ENCODE data around the gene WDR36. TPM values are rescaled to one million over a fixed set of nuclear protein-coding genes. Genes with fewer than 3 reads are reported as not detected.

WDR36 gene
- total RNA-seq, 4 donors from 2014 or later: 13.4 to 16.5 (median 14.7) TPM

DNA sequence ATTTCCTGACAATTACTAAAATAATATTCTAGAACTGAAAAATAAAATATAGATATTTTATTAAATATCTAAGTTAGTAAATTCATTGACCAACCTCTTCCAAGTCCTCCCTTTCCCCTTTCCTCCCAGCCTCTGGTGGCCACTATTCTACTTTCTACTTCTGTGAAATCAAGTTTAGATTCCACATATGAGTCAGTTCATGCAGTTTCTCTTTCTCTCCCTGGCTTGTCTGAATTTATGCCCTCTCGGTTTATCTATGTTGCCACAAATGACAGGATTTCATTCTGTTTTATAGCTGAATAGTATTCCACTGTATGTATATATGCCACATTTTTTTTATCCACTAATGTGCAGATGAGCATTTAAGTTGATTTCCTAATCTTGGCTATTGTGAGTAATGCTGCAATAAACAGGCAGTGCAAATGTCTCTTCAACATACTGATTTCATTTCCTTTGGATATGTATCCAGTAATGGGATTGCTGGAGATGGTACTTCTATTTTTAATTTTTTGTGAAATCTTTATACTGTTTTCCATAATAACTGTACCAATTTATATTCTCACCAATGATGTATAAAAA, 52.3 kb downstream of the WDR36 start:
- H3K4me3 ChIP-seq: no peak overlapping the region
- TF ChIP-seq POLR2A (IDR thresholded peaks at IDR 0.05) (no peak), CTCF (IDR thresholded peaks at IDR 0.05) (no peak)

GRCh38 chr5:111146053-111146452, 53.9 kb downstream of the WDR36 start:
- no peak for TF ChIP-seq CTCF (IDR thresholded peaks at IDR 0.05)
- TF ChIP-seq POLR2A (IDR thresholded peaks at IDR 0.05): no peak
- no peaks in the 10 kb centered on the region for H3K27me3 ChIP-seq
- DNase-seq: no peak
- no peaks in the 10 kb centered on the region for H3K9me3 ChIP-seq
- no peaks in the 10 kb centered on the region for H3K36me3 ChIP-seq
- no peaks in the 10 kb centered on the region for H3K4me1 ChIP-seq
- no peak overlapping the region for H3K4me3 ChIP-seq
- H3K27ac ChIP-seq: no peak overlapping the region

More for the DNA sequence above, 52.3 kb downstream of the WDR36 start:
- Histone ChIP-seq H3K27ac (no peak overlapping the region), H3K36me3 (no peaks in the 10 kb centered on the region), H3K4me1 (no peaks in the 10 kb centered on the region), H3K9me3 (no peaks in the 10 kb centered on the region), H3K27me3 (no peaks in the 10 kb centered on the region)
- no peak for DNase-seq

GRCh38 chr5:111147502-111147901, 55.4 kb downstream of the WDR36 start:
- no peaks in the 10 kb centered on the region for H3K36me3 ChIP-seq
- H3K4me3 ChIP-seq: no peak overlapping the region
- TF ChIP-seq POLR2A (IDR thresholded peaks at IDR 0.05): no peak
- no peak for TF ChIP-seq CTCF (IDR thresholded peaks at IDR 0.05)
- no peak for DNase-seq
- H3K27me3 ChIP-seq: no peaks in the 10 kb centered on the region
- no peaks in the 10 kb centered on the region for H3K4me1 ChIP-seq
- no peaks in the 10 kb centered on the region for H3K9me3 ChIP-seq
- H3K27ac ChIP-seq: no peak overlapping the region

GRCh38 chr5:111151998-111152397, 59.9 kb downstream of the WDR36 start:
- no peaks in the 10 kb centered on the region for H3K9me3 ChIP-seq
- no peak overlapping the region for H3K27ac ChIP-seq
- no peak for DNase-seq
- no peak overlapping the region for H3K4me3 ChIP-seq
- H3K4me1 ChIP-seq: no peaks in the 10 kb centered on the region
- H3K36me3 ChIP-seq: no peaks in the 10 kb centered on the region
- H3K27me3 ChIP-seq: no peaks in the 10 kb centered on the region
- TF ChIP-seq CTCF (IDR thresholded peaks at IDR 0.05): no peak
- no peak for TF ChIP-seq POLR2A (IDR thresholded peaks at IDR 0.05)

DNA sequence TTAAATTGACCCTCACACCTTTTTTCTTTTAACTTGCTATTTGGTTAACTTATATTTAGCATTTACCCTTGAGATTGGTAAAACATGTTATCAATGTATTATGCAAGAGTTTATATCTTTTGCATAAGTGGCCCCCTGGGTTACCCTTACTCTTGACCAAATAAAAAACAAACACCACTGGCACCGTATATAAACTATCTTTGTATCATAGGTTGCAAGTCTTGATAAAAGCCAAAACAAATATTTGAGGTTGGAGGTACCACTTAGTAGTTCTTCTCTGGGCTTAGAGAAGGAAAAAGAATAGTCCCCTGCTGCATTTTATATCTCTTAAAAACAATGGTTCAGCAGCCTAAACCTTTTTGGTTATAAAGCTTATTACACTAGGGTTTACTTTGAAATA, 61.3 kb downstream of the WDR36 start:
- no peaks in the 10 kb centered on the region for H3K36me3 ChIP-seq
- no peaks in the 10 kb centered on the region for H3K9me3 ChIP-seq
- H3K27ac ChIP-seq: no peak overlapping the region
- H3K4me3 ChIP-seq: no peak overlapping the region
- no peaks in the 10 kb centered on the region for H3K4me1 ChIP-seq
- TF ChIP-seq CTCF (IDR thresholded peaks at IDR 0.05) (no peak), POLR2A (IDR thresholded peaks at IDR 0.05) (no peak)
- no peaks in the 10 kb centered on the region for H3K27me3 ChIP-seq
- DNase-seq: no peak

DNA sequence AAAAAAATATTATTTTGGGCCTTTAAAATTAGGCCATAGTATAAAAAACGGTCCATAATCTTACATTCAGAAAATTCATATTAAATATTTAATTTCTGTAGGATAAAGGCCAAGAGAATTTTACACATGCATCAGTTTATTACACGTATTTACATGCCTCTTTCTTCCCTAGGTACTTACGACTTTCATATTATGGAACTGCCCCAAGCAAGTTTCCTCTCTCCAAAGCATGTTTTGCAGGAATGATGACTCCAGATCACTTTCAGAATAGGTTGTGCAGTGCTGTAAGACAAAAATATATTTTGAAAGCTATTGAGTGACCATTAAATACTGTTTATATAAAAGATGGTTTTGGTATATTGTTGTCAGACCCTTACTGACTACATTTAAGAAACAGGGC, 61.8 kb downstream of the WDR36 start:
- no peak for DNase-seq
- Histone ChIP-seq H3K27ac (no peak overlapping the region), H3K4me1 (no peaks in the 10 kb centered on the region), H3K36me3 (no peaks in the 10 kb centered on the region), H3K27me3 (no peaks in the 10 kb centered on the region), H3K9me3 (no peaks in the 10 kb centered on the region), H3K4me3 (no peak overlapping the region)
- TF ChIP-seq CTCF (IDR thresholded peaks at IDR 0.05): no peak
